HG03060 (cell line): ENCODE measurements around the gene PPP6R2.
"Not testable (repeated sequence)": the region's sequence is repeated elsewhere in the genome, so short reads cannot be mapped to it uniquely, and the experiment has no call there.

ENCODE experiments used
- ATAC-seq: cut with Tn5 transposase; IDR thresholded peaks from one replicate; pipeline ENCODE4 v1.9.1; 2021; ENCODE audit warnings: low read depth, moderate number of reproducible peaks; ENCODE audit not compliant: unreplicated experiment

The PPP6R2 gene

GRCh38 chr22:50397371-50398060, 54.4 kb downstream of the PPP6R2 start:
- ATAC-seq = not testable (repeated sequence)

GRCh38 chr22:50398831-50399648, 55.9 kb downstream of the PPP6R2 start:
- no peak for ATAC-seq

GRCh38 chr22:50399751-50400331, 56.7 kb downstream of the PPP6R2 start:
- no peak for ATAC-seq

- no peak for ATAC-seq
Observed at GRCh38 chr22:50400406-50400805, 57.3 kb downstream of the PPP6R2 start.

- no peak for ATAC-seq
Observed at GRCh38 chr22:50400931-50401330, 57.8 kb downstream of the PPP6R2 start.

- ATAC-seq = no peak
Observed at GRCh38 chr22:50401907-50402306, 58.8 kb downstream of the PPP6R2 start.

GRCh38 chr22:50403701-50404101, 60.6 kb downstream of the PPP6R2 start:
- no peak for ATAC-seq

GRCh38 chr22:50406416-50407170, 63.5 kb downstream of the PPP6R2 start:
- ATAC-seq = no peak

- ATAC-seq = no peak
Observed at GRCh38 chr22:50408311-50408710, 65.2 kb downstream of the PPP6R2 start.

- ATAC-seq = not testable (repeated sequence)
Observed at GRCh38 chr22:50408954-50409353, 65.8 kb downstream of the PPP6R2 start.

GRCh38 chr22:50414476-50415248, 71.5 kb downstream of the PPP6R2 start:
- no peak for ATAC-seq

GRCh38 chr22:50415426-50415825, 72.3 kb downstream of the PPP6R2 start:
- ATAC-seq = no peak

- no peak for ATAC-seq
Observed at GRCh38 chr22:50416996-50417395, 73.9 kb downstream of the PPP6R2 start.

GRCh38 chr22:50417411-50418210, 74.5 kb downstream of the PPP6R2 start:
- no peak for ATAC-seq

- ATAC-seq = no peak
Observed at GRCh38 chr22:50418624-50419023, 75.5 kb downstream of the PPP6R2 start.

- ATAC-seq = no peak
Observed at GRCh38 chr22:50419116-50419515, 76.0 kb downstream of the PPP6R2 start.

- no peak for ATAC-seq
Observed at GRCh38 chr22:50420015-50420414, 76.9 kb downstream of the PPP6R2 start.

- ATAC-seq = no peak
Observed at GRCh38 chr22:50420581-50420980, 77.5 kb downstream of the PPP6R2 start.

GRCh38 chr22:50422046-50422445, 78.9 kb downstream of the PPP6R2 start:
- no peak for ATAC-seq
